ENCODE results near the gene KLHDC7B.
"Not testable (repeated sequence)": the region's sequence is repeated elsewhere in the genome, so short reads cannot be mapped to it uniquely, and the experiment has no call there.

Gene KLHDC7B

DNA sequence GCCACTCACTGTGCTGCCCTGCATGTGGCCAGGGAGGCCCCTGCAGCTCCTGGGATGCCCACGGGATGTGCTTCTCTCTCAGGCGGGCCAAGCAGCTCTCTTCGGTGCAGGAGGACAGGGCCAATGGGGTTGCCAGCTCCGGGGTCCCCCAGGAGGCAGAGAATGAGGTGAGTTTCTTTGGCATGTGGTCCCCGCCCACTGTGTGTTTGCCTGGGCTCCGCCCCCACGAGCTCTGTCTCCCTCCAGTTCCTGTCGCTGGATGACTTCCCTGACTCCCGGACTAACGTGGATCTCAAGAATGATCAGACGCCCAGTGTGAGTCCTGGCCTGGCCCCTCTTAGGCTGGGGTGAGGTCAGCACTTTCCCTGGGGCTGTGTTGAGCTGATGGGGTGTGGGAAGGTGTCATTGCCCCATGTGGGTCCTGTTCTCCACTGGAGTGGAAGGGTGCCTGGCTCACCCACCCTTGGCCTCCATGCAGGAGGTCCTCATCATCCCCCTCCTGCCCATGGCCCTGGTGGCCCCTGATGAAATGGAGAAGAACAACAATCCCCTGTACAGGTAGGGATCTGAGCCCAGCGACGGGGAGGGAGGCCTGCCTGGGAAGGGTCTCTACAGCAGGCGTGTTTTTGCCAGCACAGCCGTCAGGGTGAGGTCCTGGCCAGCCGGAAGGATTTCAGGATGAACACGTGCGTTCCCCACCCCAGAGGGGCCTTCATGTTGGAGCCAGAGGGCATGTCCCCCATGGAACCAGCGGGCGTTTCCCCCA, 28.0 kb upstream of the KLHDC7B start:
- DNase-seq (ENCODE audit: low read depth in 2 of 2), result no peak

DNA sequence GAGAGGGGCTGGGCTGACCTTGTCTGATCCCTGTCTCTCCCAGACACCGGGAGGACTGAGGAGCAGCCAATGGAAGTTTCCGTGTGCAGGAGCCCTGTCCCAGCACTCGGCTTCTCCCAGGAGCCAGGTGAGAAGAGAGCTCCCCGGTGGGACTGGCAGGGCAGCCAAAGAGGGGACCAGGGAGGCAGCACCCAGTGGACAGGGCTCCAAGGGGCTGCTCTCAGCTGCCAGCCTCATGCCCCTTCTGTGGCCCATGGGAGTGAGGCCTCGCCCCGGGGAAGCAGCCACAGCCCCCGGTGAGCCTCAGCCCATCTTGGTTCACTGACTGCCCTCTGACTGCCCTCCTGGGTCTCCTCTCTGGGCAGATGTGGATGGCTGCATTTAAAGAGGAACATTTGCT, 27.1 kb upstream of the KLHDC7B start:
- DNase-seq (ENCODE audit: low read depth in 2 of 2), result no peak

DNA sequence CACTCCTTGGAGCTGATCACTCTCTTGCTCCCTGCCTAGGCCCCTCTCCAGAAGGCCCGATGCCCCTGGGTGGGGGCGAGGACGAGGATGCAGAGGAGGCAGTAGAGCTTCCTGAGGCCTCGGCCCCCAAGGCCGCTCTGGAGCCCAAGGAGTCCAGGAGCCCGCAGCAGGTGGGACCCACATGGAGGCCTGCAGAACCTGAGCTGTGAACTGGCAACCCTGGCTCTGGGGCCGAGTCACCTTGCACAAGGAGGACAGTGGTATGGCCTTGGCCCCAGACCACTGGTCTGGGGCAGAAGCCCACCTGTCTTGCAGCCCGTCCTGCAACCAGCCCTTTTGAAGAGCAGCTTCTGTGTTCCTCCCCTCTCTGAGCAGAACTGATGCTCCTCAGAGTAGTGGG, 26.5 kb upstream of the KLHDC7B start:
- DNase-seq (ENCODE audit: low read depth in 2 of 2), result no peak

DNA sequence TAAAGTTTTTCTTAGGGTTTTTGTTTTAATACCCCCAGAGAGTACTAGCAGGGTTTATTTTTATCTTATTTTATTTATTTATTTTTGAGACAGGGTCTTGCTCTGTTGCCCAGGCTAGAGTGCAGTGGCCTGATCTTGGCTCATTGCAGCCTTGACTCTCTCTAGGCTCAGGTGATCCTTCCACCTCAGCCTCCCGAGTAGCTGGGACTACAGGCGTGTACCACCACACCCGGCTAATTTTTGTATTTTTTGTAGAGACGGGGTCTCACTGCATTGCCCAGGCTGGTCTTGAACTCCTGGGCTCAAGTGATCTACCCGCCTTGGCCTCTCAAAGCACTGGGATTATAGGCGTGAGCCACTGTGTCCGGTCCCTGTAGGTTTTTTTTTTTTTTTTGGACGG, 25.5 kb upstream of the KLHDC7B start:
- DNase-seq (ENCODE audit: low read depth in 2 of 2), result not testable (repeated sequence)

DNA sequence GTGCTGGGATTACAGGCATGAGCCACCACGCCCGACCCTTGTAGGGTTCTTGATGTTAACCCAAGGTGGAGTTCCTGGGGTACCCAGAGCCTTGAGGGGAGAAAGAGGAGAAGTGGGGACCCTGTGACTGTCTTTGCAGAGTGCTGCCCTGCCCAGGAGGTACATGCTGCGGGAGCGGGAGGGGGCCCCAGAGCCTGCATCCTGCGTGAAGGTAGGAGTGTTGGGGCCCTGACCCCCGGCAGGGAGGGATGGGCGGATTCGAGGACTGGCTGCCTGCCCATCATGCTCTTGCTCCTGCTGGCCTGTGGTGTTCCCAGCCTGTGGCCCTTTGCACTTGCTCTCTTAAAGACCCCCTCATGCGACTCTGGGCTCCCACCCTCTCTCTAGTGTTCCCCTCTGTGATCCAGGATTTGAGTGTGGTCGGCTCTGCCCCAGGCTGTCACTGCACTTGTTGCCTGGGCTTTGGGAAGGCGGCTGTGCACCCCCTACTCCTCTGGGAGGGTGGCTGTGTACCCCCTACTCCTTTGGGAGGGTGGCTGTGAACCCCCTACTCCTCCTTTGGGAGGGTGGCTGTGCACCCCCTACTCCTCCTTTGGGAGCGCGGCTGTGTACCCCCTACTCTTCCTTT, 24.8 kb upstream of the KLHDC7B start:
- no peak for DNase-seq (ENCODE audit: low read depth in 2 of 2)

DNA sequence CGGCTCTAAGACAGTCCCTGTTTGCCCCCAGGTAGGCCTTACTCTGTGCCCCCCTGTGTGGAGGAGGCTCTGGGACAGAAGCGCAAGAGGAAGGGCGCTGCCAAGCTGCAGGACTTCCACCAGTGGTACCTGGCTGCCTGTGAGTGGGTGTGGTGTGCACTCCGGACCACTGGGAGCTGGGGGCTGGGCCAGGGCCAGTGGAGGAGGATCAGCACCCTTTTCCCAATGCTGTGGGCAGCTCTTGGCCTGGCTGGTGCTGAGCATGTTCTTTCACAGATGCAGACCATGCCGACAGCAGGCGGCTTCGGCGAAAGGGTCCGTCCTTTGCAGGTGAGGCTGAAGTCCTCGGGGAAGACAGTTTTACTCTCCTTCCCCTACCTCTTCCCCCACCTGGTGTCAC, 24.0 kb upstream of the KLHDC7B start:
- no peak for DNase-seq (ENCODE audit: low read depth in 2 of 2)

DNA sequence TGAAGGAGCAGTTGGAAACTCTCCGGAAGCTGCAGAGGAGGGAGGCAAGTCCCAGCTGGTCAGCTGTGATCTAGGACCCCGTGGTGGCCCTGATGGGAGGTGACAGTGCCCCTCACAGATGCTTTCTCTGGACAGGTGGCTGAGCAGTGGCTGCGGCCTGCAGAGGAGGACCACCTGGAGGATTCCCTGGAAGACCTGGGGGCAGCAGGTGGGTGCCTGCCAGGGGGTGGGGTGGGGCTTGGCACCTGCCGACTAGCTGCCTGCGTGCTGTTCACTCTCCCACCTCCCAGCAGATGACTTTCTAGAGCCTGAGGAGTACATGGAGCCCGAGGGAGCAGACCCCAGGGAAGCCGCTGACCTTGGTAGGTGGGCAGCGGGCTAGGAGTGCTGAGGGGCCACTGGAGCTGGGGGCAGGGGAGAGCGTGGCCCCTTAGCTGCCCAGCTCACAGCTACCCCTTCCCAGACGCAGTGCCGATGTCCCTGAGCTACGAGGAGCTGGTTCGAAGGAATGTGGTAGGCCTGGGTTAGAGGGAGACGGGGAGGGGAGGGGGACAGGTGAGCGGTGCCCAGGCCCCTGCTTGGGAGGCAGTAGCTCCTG, 23.4 kb upstream of the KLHDC7B start:
- no peak for DNase-seq (ENCODE audit: low read depth in 2 of 2)

DNA sequence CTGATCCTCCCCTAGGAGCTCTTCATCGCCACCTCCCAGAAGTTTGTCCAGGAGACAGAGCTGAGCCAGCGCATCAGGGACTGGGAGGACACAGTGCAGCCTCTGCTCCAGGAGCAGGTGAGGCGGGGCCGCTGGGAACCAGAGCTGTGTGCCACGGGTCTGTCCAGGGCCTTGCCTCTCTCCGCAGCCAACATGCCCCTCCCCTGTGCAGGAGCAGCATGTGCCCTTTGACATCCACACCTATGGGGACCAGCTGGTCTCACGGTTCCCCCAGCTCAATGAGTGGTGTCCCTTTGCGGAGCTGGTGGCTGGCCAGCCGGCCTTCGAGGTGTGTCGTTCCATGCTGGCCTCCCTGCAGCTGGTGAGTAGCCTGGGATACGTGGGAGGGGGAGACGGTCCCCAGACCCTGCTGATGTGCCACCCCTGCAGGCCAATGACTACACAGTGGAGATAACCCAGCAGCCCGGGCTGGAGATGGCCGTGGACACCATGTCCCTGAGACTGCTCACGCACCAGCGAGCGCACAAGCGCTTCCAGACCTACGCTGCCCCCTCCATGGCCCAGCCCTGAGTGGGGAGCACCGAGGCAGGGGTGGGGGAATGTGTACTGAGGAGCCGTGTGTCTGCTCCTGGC, 22.8 kb upstream of the KLHDC7B start:
- no peak for DNase-seq (ENCODE audit: low read depth in 2 of 2)

DNA sequence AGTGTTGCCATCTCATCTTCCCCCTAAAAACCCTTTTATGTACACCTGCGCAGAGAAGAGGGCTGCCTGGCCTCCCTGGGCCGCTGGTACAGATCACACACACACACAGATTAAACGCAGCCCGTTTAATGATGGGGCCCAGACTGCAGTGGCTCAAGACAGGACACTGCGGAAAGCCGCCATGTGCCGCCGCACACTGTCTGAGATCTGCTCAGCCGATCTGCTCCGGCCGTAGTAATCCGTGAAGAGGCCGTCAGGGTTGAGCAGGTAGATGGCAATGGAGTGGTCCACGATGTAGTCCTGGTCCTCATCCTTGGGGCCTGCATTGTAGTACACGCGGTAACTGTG, 22.3 kb upstream of the KLHDC7B start:
- no peak for DNase-seq (ENCODE audit: low read depth in 2 of 2)

DNA sequence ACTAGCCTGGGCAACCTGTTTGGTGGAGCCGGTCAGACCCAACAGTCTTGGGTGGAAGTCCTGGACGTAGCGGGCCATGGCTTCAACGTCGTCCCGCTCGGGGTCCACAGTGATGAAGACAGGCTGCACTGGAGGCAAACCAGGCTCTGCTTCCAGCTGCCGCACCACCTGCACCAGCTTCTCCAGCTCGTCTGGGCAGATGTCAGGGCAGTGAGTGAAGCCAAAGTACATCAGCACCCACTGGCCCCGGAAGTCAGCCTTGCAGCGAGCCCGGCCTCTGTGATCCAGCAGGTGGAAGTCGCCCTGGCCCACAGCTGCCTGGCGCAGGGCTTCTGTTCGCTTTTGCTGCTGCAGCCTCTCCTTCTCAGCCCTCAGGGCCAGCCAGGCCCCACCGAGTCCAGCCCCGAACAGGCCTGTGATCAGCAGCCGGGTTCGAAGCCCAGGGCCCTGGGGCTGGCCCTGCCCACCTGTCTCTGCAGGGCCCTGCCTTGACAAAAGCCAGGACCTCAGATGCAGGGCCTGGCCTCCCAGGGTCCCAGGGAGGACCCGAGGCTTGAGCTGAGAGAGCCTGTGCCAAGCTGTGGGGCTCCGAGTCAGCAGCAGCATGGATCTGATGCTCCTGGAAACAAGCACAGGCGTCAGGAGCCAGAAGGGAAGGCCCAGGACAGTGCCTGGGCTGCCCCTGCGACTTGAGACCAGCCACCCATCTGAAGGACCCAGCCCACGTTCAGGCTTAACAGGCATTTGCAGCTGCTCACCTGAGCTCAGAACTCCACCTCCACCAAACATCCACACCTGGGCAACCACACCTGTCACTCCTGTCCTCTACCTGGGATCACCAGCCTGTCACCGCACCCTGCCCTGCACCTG, 21.7 kb upstream of the KLHDC7B start:
- DNase-seq (ENCODE audit: low read depth in 2 of 2), result no peak

DNA sequence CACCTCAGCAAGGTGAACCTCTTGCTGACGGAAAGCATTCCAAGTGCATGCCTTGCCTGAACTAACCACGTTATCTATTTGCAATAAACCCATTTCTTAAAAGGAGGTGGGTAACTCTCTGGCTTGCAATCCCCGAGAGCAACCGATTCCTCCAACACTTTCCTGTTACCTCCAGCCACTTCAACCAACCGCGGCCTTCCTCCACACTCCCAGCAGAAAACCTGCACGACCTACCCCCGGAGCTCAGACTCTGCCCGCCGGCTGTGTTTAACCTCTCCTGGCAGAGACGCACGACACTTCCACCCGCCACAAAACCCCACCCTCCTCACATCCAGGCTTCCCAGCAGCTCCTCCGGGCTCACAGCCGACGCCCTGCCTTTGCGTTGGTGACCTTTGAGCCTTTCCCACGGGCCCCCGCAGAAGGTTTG, 21.0 kb upstream of the KLHDC7B start:
- no peak for DNase-seq (ENCODE audit: low read depth in 2 of 2)

DNA sequence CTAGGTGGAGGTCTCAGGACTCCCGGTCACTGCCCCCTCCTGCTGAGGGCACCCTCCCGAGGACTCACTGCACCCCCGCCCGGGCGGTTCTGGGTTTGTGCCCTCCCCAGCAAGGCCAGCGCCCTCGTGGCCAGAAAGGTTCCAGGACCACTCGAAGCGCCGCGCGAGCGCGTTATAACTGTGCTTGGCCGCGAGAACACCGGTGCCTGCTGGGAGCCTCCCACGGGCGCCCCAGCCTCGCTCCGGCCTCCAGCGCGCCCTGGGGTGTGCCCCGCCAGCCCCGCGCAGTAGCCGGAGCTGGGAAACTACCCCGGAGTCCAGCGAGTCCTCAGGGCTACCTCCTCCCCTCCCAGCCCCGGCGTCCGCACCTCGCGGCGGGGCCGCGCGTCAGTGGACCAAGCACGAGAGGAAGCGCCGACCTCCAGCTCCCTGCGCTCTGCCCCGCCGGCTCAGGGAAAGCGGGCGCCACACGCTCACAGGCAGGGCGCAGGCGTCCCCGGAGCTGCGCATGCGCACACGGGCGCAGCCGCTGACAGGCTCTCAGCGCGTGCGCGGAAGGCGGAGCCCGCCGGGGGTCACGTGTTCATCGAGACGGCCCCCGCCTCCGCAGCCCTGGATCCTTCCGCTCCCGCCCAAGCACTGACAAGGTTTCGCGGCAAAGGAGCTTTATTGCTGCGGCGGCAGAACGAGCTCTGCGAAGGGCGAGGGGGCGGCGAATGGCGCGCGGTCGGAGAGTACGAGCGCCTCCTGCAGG, 20.4 kb upstream of the KLHDC7B start, which contains the start of gene SCO2:
Gene SCO2 (minus strand): TSS at position 495 of the 754 bp plus-strand sequence. CDS start 1,187 bp downstream, outside the sequence.
- DNase-seq (ENCODE audit: low read depth in 2 of 2), result peak; percentile 96 to 98

DNA sequence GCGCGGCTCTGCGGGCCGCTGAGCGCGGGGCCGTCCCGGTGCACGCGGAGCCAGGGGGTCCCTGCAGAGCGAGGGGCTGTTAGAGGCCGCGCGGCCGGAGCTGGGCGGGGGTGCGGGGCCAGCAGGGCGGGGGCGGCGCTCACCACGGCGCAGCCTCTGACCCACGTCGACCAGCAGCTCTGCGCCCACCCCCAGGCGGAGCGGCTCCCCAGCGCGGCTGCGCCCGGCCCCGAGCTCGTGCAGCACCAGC, 19.9 kb upstream of the KLHDC7B start:
- no peak for DNase-seq (ENCODE audit: low read depth in 2 of 2)

DNA sequence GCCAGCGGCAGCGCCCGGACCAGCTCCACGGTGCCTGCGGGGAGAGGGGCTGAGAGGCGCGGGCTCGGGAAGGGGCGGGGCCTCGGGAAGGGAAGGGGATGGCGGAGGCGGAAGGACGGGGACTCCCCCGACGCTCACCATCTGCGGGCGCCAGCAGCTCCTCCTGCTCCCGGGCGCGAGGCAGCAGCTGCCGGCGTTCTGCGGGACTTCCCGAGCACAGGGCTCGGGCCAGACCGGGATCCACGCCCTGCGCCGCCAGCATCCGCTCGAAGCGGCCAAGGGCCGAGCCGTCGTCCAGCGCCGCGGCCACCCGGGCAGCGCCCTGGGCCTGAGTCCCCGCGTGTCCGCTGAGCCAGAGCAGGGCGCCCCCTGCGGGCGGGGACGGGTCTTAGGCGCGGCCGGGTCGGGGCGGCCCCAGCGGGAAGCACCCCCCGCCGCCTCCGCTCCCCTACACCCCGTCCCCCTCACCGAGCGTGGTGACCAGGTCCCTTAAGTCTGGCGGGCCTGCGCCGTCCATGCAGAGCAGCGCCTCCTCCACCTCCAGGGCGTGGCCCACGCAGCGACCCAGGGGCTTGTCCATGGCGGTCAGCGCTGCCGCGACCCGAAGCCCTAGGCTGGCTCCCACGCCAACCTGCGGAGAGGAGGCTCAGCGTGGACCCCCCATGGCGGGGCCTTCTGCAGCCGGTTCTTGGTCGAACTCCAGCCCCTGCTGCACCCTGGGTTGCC, 19.4 kb upstream of the KLHDC7B start:
- DNase-seq (ENCODE audit: low read depth in 2 of 2), result peak; percentile 85

DNA sequence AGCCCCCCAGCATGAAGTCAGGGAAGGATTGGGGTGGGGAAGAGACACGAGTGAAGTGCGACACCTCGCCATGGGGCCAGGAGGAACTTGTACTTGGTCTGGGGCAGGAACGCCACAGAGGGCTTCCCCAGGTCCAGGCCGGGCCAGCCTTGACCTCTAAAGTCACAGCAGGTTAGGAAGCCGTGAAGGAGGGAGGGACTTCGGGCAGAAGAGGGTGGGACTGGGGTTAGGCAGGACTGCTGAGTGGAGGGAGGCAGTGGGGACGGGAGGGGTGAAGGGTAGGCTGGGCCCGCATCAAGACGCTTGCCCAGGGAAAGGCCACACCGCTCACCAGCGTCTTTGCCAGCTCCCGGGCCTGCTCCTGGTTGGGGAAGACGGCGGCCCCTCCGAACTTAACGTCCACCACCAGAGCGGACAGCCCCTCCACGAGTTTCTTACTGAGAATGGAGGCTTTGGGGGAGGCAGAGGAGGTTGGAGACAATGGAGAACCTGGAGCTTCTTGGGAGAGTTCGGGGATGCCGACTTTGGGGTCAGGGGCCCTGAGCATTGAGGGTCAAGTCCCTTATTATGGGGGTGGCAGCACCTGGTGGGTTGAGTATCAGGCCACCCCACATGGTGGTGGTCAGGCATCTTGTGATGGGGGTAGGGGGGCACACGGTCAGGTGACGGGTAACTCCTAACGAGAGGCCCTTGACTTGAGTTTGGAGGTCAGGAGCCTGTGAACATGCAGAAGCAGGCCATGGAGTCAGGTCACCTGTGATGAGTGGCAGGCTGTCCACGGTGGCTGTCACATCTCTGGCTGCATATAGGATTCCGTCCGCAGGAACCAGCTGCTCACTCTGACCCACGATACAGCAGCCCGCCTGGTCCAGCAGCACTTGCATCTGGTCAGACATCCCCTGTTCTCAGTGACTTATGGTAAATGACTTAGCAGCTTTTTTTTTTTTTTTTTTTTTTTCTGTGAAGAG, 18.6 kb upstream of the KLHDC7B start:
- DNase-seq (ENCODE audit: low read depth in 2 of 2), result no peak

DNA sequence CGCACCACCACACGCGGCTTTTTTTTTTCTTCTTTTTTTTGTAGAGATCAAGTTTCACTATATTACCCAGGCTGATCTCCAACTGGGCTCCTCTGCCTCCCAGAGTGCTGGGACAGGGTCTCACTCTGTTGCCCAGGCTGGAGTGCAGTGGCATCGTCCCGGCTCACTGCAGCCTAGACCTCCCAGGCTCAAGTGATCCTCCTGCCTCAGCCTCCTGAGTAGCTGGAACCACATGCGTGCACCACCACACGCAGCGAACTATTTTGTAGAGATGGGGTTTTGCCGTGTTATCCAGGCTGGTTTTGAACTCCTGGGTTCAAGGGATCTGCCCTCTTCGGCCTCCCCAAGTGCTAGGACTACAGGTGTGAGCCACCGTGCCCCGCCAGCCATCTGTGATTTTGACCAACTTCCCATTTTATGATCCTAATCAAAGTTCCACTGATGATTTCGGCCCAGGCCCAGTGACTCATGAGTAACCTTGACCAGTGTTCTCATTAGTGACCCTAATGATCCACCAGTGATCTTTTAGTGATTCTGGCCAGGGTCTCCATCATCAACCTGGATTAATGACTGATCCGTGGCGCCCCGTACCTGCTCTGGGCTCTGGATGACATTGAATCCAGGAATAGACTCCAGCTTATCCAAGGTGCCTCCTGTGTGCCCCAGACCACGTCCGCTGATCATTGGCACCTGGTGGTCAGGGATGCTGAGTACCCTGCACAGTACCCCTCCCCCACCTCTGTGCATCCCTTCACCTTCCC, 17.6 kb upstream of the KLHDC7B start:
- DNase-seq (ENCODE audit: low read depth in 2 of 2), result no peak

DNA sequence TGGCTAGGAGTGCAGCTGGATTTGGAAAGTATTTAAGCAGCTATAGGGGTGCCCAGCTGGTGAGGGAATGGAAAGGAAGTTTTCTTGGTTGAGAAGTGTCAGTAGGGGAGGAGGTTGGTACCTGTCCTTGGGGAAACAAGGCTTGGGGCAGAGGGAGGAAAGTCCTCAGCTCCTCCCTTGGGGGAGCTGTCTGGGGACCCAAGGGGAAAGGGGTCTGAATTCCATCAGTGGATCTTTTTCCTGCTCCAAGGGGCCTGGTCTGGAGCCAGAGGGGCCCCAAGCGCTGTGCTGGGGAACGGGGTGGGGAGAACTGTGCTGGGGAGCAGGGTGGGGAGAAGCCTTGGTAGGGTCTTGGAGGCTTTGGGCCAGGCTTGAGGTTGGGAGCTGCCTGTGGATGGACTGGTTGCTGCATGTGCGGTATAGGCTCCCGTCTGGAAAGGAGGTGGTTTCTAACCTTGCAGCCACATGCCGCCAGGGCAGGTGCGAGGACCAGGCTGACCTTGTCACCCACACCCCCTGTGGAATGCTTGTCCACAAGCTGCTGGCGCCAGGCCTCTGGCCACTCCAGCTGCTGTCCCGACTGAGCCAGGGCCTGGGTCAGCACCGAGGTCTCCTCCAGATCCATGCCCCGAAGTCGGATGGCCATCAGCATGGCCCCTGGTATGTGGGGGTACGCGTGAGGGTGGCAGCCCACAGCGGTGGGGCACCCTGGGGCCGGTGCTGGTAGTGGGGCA, 16.9 kb upstream of the KLHDC7B start:
- DNase-seq (ENCODE audit: low read depth in 2 of 2), result no peak

DNA sequence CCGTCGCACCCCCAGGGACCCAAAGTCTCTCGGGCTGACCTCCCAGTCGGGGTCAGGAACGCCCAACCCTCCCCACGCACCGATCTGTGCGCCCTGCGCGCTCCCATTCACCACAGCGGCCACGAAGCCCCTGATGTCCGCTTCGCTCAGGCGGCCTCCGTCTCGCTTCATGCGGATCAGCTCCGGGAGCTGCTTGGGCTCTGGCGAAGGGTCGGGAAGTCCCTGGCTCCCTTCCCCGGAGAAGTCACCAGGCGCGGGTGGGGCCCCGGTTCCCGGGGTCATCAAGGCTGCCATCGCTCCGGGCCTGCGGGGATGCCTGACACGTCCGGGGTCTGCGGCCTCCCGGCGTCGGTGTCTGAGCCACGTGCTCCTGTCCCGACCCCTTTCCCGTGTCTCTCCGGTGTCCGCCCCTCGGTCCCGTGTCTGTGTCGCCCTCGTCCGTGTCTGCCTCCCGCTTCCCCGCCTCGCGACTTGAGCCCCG, 16.2 kb upstream of the KLHDC7B start:
- DNase-seq (ENCODE audit: low read depth in 2 of 2), result no peak

Data from stimulated activated CD4-positive, alpha-beta T cell treated with anti-CD3 and anti-CD28 coated beads, Interleukin-15, amount 100 ng/mL, for 48 hours (primary cell).